ENCODE data around the gene CNIH1. TPM values are rescaled to one million over a fixed set of nuclear protein-coding genes. Genes with fewer than 3 reads are reported as not detected.

Gene CNIH1
- total RNA-seq, 5 donors from 2014 or later (not counting 1 experiment from before 2014, with no cell fraction given) = 39.1 to 52.7 (median 42.1) TPM

- DNase-seq = no peak
- H3K36me3 Mint-ChIP-seq = no peaks in the 10 kb centered on the region
- Histone ChIP-seq H3K9me3 (no peaks in the 10 kb centered on the region), H3K4me3 (ENCODE audit: control insufficient read depth in 1 of 2, extremely low read depth in 1 of 2, low read length in 1 of 2) (no peak overlapping the region), H3K4me1 (ENCODE audit: control insufficient read depth in 1 of 2, extremely low read depth in 1 of 2, insufficient read depth in 2 of 2, low read length in 2 of 2) (no peaks in the 10 kb centered on the region), H3K27ac (ENCODE audit: low read length) (no peak overlapping the region), H3K27me3 (replicated peaks in 1 of 2; ENCODE audit: control insufficient read depth in 2 of 2, extremely low read depth in 1 of 2, insufficient read depth in 2 of 2, low read length in 1 of 2) (peaks cover 0 to 19% of the 10 kb centered on the region in 2 experiments), H3K36me3 (ENCODE audit: control insufficient read depth in 2 of 2, extremely low read depth in 1 of 2, insufficient read depth in 1 of 2, low read length in 1 of 2) (no peaks in the 10 kb centered on the region)
- H3K4me3 Mint-ChIP-seq = no peak overlapping the region
- H3K4me1 Mint-ChIP-seq = no peaks in the 10 kb centered on the region
- WGBS (ENCODE audit: insufficient coverage) = 88% methylated on average over 2 of the region's 7 CpGs
- H3K9me3 Mint-ChIP-seq = no peaks in the 10 kb centered on the region
- H3K27me3 Mint-ChIP-seq = peaks cover 4 to 7% of the 10 kb centered on the region in 2 donors
- CTCF ChIA-PET = interaction anchor here in 1 of 2 donors (0.7 kb wide), 1 partner anchor 50 kb away, joined by 3 read pairs; no protein-coding TSS in a partner anchor
- POLR2A ChIA-PET = interaction anchor here in 1 of 2 donors (0.6 kb wide), 1 partner anchor 77 kb away, joined by 3 read pairs; no protein-coding TSS in a partner anchor
- ATAC-seq (replicated peaks in 1 of 4) = no peak
- H3K27ac Mint-ChIP-seq = no peak overlapping the region
These were observed 66.9 kb downstream of the CNIH1 start for GRCh38 chr14:54374117-54374884.

Other genes with a start within 250 kb of the CNIH1 start
- 1 to 10 TPM; 1.2 to 2.7 (median 1.6) TPM for gene CDKN3, start 44.4 kb downstream of the CNIH1 start, total RNA-seq
- 10 to 100 TPM; 26.2 to 33.0 (median 27.8) TPM for gene GMFB, start 47.6 kb upstream of the CNIH1 start, total RNA-seq
- 10 to 100 TPM; 14.2 to 28.0 (median 14.9) TPM for gene CGRRF1, start 68.5 kb upstream of the CNIH1 start, total RNA-seq
- 1 to 10 TPM; 1.2 to 3.9 (median 1.3) TPM for gene SAMD4A, start 125.8 kb upstream of the CNIH1 start, total RNA-seq

Measured in T-cell (primary cell).